HEK293 (cell line): Measurements from ENCODE around the gene ATP6V0A4.

Experiments used
- RBAK ChIP-seq: fragments of 450-650 bp; formaldehyde crosslinking; IDR thresholded peaks from 2 replicates; pipeline ENCODE4 v1.5.1; 2016; ENCODE audit warnings: missing biosample characterization, missing genetic modification characterization
- TF ChIP-seq, protein P1 (sequence below): fragments of 450-650 bp; formaldehyde crosslinking; IDR thresholded peaks from 2 replicates; pipeline ENCODE4 v1.5.1; 2016; ENCODE audit warnings: missing biosample characterization, missing genetic modification characterization
- TF ChIP-seq, protein P2 (sequence below): fragments of 450-650 bp; formaldehyde crosslinking; IDR thresholded peaks from 2 replicates; pipeline ENCODE4 v1.5.1; 2016; ENCODE audit warnings: missing biosample characterization, missing genetic modification characterization

DNA sequence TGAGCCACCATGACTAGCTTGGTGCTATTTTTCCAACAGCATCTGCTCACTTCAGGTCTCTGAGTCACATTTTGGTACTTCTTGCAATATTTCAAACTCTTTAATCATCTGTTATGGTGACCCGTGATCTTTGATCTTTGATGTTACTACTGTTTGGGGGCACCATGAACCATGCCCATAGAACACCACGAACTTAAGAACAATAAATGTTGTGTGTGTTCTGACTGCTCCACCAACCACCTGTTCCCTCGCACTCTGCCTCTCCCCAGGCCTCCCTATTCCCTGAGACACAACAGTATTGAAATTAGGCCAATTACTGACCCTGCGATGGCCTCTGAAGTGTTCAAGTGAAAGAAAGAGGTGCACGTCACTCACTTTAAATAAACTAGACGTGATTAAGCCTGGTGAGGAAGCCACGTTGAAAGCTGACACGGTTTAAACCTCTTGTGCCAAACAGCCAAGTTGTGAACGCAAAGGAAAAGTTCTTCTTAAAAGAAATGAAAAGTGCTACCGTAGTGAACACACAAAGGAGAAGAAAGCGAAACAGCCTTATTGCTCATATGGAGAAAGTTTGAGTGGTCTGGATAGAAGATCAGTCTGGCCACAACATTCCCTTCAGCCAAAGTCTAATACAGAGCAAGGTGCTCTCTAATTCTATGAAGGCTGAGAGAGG, 27.2 kb upstream of the ATP6V0A4 start:
- TF ChIP-seq, protein P1, sequence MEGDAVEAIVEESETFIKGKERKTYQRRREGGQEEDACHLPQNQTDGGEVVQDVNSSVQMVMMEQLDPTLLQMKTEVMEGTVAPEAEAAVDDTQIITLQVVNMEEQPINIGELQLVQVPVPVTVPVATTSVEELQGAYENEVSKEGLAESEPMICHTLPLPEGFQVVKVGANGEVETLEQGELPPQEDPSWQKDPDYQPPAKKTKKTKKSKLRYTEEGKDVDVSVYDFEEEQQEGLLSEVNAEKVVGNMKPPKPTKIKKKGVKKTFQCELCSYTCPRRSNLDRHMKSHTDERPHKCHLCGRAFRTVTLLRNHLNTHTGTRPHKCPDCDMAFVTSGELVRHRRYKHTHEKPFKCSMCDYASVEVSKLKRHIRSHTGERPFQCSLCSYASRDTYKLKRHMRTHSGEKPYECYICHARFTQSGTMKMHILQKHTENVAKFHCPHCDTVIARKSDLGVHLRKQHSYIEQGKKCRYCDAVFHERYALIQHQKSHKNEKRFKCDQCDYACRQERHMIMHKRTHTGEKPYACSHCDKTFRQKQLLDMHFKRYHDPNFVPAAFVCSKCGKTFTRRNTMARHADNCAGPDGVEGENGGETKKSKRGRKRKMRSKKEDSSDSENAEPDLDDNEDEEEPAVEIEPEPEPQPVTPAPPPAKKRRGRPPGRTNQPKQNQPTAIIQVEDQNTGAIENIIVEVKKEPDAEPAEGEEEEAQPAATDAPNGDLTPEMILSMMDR (tag by site-specific recombination) = no peak
- TF ChIP-seq RBAK (tag by site-specific recombination) = no peak
- TF ChIP-seq, protein P2, sequence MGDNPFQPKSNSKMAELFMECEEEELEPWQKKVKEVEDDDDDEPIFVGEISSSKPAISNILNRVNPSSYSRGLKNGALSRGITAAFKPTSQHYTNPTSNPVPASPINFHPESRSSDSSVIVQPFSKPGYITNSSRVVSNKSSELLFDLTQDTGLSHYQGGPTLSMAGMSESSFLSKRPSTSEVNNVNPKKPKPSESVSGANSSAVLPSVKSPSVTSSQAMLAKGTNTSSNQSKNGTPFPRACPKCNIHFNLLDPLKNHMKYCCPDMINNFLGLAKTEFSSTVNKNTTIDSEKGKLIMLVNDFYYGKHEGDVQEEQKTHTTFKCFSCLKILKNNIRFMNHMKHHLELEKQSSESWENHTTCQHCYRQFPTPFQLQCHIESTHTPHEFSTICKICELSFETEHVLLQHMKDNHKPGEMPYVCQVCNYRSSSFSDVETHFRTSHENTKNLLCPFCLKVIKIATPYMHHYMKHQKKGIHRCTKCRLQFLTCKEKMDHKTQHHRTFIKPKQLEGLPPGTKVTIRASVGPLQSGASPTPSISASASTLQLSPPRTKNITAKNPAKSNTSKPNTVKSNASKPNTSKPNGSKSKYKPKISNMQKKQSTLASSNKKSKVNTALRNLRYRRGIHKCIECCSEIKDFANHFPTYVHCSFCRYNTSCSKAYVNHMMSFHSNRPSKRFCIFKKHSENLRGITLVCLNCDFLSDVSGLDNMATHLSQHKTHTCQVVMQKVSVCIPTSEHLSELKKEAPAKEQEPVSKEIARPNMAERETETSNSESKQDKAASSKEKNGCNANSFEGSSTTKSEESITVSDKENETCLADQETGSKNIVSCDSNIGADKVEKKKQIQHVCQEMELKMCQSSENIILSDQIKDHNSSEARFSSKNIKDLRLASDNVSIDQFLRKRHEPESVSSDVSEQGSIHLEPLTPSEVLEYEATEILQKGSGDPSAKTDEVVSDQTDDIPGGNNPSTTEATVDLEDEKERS (tag by site-specific recombination) = no peak
